ENCODE data around the gene NTSR2.
A peak's percentile ranks its signal among the peaks of the same experiment; 100 is the strongest.

NTSR2 gene

DNA sequence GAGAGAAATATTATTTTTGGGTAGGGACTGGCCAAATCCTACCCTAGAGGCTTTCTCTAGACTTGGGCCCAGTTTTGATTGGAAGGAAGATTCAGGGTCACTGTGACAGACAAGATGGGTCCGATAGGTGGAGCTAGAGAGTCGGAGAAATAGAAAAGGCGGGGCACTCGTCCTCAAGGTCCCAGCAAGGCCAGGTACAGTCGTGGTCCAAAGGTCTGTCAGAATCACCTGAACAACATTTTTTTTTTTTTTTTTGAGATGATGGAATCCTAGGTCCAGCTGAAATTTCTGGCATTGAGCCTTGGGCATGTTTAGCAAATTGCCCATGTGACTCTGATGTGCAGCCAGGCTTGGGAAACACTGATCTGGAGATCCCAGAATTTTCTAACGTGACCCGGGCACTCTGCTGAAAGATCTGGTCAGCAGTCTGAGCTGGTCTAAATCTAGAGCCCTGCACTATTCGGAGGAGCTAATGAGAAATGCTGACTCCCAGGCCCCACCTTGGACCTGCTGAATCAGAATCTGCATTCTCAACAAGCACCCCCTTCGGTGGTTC, 23.0 kb upstream of the NTSR2 start:
- TF ChIP-seq EZH2 (IDR thresholded peaks at IDR 0.05; ENCODE audit: borderline replicate concordance, low read length) = no peak
- TF ChIP-seq, protein P1, sequence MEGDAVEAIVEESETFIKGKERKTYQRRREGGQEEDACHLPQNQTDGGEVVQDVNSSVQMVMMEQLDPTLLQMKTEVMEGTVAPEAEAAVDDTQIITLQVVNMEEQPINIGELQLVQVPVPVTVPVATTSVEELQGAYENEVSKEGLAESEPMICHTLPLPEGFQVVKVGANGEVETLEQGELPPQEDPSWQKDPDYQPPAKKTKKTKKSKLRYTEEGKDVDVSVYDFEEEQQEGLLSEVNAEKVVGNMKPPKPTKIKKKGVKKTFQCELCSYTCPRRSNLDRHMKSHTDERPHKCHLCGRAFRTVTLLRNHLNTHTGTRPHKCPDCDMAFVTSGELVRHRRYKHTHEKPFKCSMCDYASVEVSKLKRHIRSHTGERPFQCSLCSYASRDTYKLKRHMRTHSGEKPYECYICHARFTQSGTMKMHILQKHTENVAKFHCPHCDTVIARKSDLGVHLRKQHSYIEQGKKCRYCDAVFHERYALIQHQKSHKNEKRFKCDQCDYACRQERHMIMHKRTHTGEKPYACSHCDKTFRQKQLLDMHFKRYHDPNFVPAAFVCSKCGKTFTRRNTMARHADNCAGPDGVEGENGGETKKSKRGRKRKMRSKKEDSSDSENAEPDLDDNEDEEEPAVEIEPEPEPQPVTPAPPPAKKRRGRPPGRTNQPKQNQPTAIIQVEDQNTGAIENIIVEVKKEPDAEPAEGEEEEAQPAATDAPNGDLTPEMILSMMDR (IDR thresholded peaks at IDR 0.05; ENCODE audit: low read length) = peak; percentile 87
- H3K4me3 ChIP-seq (ENCODE audit: low read depth, low read length, poor library complexity, severe bottlenecking) = no peak overlapping the region

DNA sequence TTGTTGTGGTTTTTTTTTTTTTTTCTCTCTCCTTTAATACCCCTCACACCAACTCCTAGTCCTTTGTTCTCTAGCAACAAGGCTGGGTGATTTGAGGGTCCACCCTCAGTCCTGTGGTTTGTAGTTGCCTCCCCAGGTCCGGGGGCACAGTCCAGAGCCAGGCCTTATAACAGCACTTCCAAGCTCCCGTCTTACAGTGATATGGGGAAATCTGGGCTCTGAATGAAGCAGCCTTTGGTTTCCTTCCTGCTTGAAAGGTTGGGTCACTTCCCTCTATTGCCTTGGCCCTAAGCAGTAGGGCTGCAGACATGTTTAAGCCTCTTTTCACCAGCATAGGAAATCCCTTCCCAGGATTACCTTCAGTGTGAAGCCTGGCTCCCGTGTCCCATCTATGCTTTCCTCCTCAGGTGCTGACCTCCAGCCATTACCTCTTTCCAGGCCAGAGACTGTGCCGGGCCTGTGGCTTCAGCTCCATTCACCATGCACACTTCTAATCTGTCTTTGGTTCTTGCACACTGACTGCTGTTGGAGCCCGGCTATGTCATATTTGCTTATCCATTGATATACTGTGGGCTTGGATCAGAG, 21.2 kb upstream of the NTSR2 start:
- Histone ChIP-seq H3K4me1 (ENCODE audit: insufficient read depth, low read length, severe bottlenecking) (peaks cover 15% of the 10 kb centered on the region), H3K9ac (ENCODE audit: low read length) (no peak overlapping the region), H4K20me1 (ENCODE audit: insufficient read depth, low read length) (no peaks in the 10 kb centered on the region), H3K27ac (ENCODE audit: low read depth, low read length, poor library complexity, severe bottlenecking) (no peak overlapping the region), H3K4me2 (ENCODE audit: low read length) (no peak overlapping the region), H2AFZ (ENCODE audit: low read length) (no peak overlapping the region), H3K9me2 (ENCODE audit: low read depth, low read length) (no peaks in the 10 kb centered on the region), H3K36me3 (ENCODE audit: insufficient read depth, low read length) (no peaks in the 10 kb centered on the region), H3K4me3 (ENCODE audit: low read depth, low read length, poor library complexity, severe bottlenecking) (no peak overlapping the region), H3K27me3 (ENCODE audit: insufficient read depth, low read length) (no peaks in the 10 kb centered on the region), H3K9me3 (ENCODE audit: low read length) (no peaks in the 10 kb centered on the region), H3K79me2 (ENCODE audit: insufficient read depth, low read length) (no peaks in the 10 kb centered on the region), H3F3A (ENCODE audit: insufficient read depth, low read length) (no peaks in the 10 kb centered on the region)
- TF ChIP-seq, protein P1 (IDR thresholded peaks at IDR 0.05; ENCODE audit: low read length) = no peak
- no peak for TF ChIP-seq EZH2 (IDR thresholded peaks at IDR 0.05; ENCODE audit: borderline replicate concordance, low read length)

More for the DNA sequence above, 23.0 kb upstream of the NTSR2 start:
- Histone ChIP-seq H3F3A (ENCODE audit: insufficient read depth, low read length) (no peaks in the 10 kb centered on the region), H3K9me2 (ENCODE audit: low read depth, low read length) (no peaks in the 10 kb centered on the region), H3K9me3 (ENCODE audit: low read length) (no peaks in the 10 kb centered on the region), H3K9ac (ENCODE audit: low read length) (no peak overlapping the region), H3K27me3 (ENCODE audit: insufficient read depth, low read length) (no peaks in the 10 kb centered on the region), H3K27ac (ENCODE audit: low read depth, low read length, poor library complexity, severe bottlenecking) (no peak overlapping the region), H2AFZ (ENCODE audit: low read length) (no peak overlapping the region), H3K4me1 (ENCODE audit: insufficient read depth, low read length, severe bottlenecking) (peaks cover 12% of the 10 kb centered on the region), H3K36me3 (ENCODE audit: insufficient read depth, low read length) (no peaks in the 10 kb centered on the region), H3K79me2 (ENCODE audit: insufficient read depth, low read length) (no peaks in the 10 kb centered on the region), H3K4me2 (ENCODE audit: low read length) (no peak overlapping the region), H4K20me1 (ENCODE audit: insufficient read depth, low read length) (no peaks in the 10 kb centered on the region)

DNA sequence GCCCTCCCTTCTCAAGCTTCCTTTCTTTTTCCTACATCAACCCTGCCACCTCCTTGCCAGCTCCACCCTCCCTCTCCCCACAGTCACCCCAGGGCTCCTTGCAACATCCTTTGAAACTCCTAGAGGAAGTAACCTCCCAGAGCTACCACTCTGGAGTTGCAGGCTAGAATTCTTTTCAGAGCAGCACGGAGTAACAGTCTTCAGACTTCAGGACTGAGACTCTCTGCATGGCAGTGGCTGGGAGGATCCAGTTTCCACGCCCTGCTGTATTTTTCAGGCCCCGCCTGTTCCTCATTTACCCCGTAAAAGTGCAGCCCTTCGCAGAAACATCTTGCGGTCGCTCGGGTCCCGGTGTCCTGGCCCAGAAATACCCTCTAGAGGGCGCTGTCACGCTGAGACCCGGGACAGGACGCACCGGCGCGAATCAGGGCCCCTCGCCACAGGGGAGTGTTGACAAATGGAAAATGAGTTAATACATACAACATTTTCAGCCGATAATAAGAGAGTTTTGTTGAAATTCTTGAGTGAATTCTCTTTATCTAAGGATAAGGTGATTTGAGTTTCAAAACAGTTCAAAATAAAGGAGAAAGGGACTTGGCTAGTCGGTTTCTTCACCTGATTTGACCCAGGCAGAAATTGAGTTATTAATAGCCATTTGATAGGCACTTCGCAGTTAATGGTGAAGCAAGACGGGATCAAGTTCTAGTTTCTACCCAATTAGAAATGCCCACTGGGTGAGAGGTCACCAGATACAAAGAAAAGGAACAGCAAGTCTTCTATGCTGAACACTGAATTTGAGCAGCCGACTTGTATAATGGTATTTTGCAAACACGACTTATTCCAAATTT, 18.5 kb upstream of the NTSR2 start:
- no peaks in the 10 kb centered on the region for H3K36me3 ChIP-seq (ENCODE audit: insufficient read depth, low read length)
- H3K9me3 ChIP-seq (ENCODE audit: low read length) = no peaks in the 10 kb centered on the region
- H4K20me1 ChIP-seq (ENCODE audit: insufficient read depth, low read length) = no peaks in the 10 kb centered on the region
- H3F3A ChIP-seq (ENCODE audit: insufficient read depth, low read length) = no peaks in the 10 kb centered on the region
- no peak overlapping the region for H3K27ac ChIP-seq (ENCODE audit: low read depth, low read length, poor library complexity, severe bottlenecking)
- no peaks in the 10 kb centered on the region for H3K79me2 ChIP-seq (ENCODE audit: insufficient read depth, low read length)
- H3K27me3 ChIP-seq (ENCODE audit: insufficient read depth, low read length) = no peaks in the 10 kb centered on the region
- 0 out of 2 replicates have a peak overlapping the region, but pooled peaks have one; percentile 13 for H3K9ac ChIP-seq (ENCODE audit: low read length)
- peak overlapping the region; percentile 43; the same call in 1 of the 2 replicates for H2AFZ ChIP-seq (ENCODE audit: low read length)
- TF ChIP-seq, protein P1 (IDR thresholded peaks at IDR 0.05; ENCODE audit: low read length) = peak; percentile 95
- TF ChIP-seq EZH2 (IDR thresholded peaks at IDR 0.05; ENCODE audit: borderline replicate concordance, low read length) = no peak
- peak overlapping the region; percentile 55 for H3K4me2 ChIP-seq (ENCODE audit: low read length)
- H3K4me3 ChIP-seq (ENCODE audit: low read depth, low read length, poor library complexity, severe bottlenecking) = peak overlapping the region; percentile 26
- peaks cover 15% of the 10 kb centered on the region for H3K4me1 ChIP-seq (ENCODE audit: insufficient read depth, low read length, severe bottlenecking)
- no peaks in the 10 kb centered on the region for H3K9me2 ChIP-seq (ENCODE audit: low read depth, low read length)

All from OCI-LY1 (cell line).